Left renal cortex interstitium (tissue), 4 donors: Measurements from ENCODE around the gene SYNDIG1. TPM values are rescaled to one million over a fixed set of nuclear protein-coding genes. Genes with fewer than 3 reads are reported as not detected.

Experiments used
- DNase-seq, 4 donors: peaks; one replicate each; pipeline ENCODE4 v3.0.0-alpha.2; 2013; ENCODE audit warnings: low read depth in 4 of 4, low spot score in 2 of 4, missing footprints in 1 of 4
- polyA plus RNA-seq, 4 donors: library from polyadenylated mRNA; unstranded; fragments of 120-200 nt; gene quantifications; one replicate each; pipeline ENCODE4 v1.2.1, GENCODE V29; 2013; ENCODE audit not compliant: insufficient read length in 4 of 4

SYNDIG1 gene
- polyA plus RNA-seq, 4 donors, result 7.8 to 9.9 (median 8.9) TPM

DNA sequence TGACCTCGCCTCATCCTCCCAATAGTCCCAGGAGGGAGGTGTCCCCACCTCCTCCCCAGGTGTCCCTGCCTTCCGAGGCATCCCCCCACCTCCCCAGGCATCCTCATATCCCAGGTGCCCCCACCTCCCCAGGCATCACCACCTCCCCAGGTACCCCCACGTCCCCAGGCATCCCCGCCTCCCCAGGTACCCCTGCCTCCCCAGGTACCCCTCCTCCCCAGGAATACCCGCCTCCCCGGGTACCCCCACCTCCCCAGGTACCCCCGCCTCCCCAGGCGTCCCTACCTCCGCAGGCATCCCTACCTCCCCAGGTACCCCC, 198.9 kb downstream of the SYNDIG1 start:
- DNase-seq, result no peak

DNA sequence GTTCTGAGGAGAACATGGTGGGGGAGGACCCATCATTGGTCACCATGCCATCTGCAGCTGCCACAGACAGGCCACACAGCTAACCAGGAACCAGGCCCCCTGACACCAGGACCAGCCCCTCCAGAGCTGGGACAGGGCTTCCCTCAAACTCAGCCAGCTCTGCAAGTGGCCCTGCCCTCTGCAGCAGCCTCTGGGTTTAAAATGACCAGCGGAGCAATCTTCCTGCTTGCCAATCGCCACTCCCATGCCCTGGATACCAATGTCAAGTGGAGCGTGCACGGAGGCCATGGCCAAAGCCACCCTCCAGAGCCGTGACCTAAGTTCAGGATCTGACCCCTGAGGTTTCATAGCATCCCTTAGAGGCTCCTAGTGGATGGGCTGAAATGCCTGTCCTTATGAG, 199.4 kb downstream of the SYNDIG1 start:
- no peak for DNase-seq

DNA sequence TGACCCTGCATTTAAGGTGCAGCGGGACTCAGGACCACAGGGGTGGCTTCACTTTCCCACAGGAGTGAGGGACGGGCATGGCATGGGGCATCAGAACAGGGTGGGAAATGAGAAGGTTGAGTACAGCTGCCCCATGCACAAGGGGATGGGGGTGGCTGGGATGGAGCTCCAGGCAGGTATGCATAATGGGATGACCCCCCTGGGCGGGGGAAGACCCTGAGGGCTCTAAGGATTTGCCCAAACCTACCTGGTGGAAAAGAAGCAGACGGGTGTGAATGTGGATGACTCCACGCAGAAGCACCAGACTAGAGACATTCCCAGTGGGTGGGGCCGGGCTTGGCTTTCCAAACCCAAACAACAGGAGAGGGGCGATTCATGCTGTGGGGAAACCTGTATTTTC, 200.3 kb downstream of the SYNDIG1 start:
- no peak for DNase-seq

DNA sequence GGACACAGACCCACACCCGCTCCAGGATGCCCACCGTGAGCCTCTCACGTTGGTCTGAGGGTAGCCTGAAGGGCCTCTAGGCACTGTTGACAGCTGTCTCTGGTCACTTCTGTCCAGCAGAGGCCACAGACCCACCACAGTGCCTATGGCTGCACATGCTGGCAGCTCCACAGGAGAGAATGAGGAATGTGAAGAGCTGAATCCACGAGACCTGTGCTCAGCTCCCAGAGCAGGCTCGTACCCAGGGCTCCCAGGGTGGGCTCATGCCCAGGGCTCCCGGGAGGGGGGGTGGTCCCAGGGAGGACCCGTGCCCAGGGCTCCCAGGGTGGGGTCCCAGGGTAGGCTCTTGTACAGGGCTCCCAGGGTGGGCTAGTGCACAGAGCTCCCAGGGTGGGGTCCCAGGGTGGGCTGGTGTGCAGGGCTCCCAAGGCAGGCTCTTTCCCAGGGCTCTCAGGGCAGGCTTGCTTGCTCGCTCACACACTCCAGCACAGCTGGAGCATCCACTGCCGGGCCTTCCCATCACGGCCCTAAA, 201.0 kb downstream of the SYNDIG1 start:
- DNase-seq, result no peak

DNA sequence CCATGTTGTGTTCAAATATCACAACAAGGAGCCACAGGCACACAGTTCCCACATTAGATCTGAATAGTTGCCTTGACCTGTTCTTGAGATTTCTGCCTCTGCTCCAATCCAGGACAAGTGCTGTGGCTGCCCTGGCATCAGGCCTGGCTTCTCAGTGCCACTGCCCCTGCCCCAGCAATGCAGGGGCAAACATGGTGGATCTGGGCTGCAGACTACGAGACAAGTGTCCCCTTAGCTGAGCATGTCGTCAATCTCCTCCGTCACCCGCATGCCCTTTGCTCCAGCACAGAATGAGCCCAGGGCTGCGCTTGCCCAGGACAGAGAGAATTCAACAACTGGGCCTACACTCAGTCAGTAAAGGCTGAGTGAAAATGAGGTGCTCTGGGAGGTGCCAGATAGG, 201.6 kb downstream of the SYNDIG1 start:
- no peak for DNase-seq

DNA sequence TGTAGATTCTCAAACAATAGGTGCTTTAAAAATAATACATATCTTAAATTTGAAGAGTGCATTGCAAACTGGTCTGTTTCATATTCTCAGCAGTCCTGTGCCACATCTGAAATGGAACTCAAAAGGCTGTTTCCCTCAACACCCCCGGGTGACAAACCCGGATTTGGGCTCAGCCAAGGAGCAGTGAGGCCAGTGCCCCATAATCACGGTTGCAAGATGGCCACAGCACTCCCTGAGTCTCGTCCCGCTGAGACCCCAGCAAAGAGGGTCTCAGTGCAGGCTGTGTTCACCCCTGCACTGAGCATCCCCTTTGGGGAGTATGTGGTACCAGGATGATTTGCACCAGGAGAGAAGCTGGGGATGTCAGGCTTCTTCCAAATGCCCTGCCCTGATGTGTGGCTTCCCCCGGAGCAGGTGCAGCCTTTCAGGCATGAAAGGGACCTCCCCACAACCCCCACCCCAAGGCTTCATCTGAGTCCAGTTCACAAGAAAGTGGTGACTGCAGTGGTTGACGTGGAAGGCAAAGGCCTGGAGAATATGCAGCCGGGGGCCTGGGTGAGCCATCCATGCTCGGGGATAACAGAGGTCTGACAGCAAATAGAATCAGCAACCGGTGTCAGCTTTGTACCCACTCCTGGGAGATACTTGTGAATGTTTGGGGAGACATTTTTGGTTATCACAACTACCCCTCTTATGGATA, 202.9 kb downstream of the SYNDIG1 start:
- DNase-seq, result no peak

DNA sequence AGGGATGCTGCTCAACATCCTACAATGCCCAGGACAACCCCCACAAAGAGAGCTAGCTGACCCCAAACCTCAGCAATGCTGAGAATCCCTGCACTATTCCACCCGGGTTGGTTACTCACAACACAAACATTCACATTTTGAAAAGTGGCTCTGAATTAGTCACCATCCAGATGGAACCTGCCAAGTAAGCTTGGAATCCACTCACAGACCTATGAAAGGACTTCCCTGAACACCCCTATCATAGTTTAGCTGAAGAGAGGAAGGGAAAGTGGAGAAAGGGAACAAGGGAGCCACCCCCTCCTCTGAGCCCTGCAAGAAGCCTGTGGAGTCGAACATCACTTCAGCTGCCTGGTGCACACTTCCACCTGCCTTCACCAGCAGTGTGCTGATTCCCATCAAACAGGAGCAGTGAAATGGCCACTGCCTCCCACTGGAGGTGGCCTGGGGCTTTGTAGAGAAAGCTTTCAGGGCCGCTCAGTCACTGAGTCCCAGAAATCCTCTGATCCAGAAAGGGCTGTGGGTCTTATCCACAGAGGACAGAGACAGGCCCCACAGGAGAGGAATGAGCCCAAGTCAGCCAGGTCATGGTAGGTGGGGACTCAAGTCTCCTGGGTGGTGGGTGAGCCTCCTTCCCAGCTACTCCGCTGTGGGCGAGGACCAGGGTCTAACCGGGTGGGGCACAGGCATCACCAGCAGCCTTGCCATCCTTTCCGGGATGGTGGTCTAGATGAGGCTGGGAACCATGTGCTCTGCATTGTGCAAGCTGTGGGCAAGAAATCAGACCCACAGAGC, 203.7 kb downstream of the SYNDIG1 start:
- DNase-seq, result no peak

DNA sequence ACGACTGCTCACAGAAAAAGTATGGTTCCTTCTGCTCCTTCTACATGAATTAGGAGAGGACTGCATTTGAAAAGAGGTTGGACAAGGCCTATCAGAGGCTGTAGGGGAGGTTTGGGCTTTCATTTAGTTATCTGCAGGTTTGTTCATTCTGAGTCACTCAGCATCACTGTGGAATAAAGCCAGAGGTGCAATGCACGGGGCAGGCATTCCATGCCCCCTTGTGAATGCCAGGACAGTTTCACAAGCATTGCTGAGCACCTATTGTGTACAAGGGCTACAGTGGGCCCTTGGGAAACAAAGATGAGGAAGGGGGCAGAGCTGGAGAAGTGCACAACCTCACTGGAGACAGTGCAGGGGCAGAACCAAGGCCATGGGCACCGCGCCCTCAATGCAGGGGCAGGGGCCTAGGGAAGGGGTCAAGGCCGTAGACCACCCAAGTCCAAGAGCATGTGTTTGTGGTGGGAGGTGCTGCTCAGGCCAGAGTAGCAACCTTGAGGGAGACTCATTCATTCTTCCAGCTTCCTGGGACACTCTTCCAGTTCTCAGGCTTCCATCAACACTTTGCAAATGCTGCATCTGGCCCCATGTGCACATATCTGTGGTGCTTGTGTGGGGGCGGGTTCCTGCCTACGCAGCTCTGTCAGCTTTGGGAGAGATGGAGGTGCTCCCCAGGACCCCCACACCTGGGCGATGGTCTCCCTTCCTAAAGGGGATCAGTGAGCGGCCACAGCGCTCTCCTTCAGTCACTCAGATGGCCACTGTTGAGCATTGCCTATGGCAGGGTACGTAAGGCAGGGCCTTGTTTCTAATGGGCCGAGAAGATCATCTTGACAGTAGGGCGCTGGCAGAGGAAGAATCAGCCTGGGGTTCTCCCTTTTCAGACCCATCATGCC, 204.5 kb downstream of the SYNDIG1 start:
- no peak for DNase-seq

DNA sequence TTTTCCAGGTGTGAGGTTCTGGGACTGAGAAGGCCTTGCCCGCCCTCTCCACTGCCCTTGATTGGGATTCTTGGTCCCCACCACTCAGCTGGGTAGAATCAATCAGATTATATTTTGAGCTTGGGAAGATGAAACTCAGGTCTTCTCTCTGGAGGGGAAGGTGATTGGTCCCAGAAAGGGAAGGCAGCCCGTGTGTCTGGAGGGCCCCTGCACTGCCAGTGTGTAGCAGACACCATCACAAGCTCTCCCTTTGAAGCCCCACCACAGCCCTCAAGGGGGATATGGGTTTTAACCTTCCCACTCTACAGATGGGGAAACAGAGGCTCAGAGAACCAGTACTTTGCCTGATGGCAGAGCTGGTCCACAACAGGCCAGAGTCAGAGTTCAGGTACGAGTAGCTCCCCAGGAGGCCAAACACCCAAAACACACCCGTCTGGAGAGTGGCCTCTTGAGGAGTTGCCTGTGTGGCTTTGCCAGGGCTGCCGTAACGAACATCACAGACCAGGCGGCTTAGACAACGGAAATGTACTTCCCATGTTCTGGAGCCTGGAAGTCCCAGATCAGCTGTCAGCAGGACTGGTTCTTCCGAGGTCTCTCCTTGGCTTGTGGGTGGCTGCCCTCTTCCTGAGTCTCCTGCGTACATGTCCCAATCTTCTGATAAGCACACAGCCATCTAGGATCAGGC, 205.6 kb downstream of the SYNDIG1 start:
- no peak for DNase-seq

DNA sequence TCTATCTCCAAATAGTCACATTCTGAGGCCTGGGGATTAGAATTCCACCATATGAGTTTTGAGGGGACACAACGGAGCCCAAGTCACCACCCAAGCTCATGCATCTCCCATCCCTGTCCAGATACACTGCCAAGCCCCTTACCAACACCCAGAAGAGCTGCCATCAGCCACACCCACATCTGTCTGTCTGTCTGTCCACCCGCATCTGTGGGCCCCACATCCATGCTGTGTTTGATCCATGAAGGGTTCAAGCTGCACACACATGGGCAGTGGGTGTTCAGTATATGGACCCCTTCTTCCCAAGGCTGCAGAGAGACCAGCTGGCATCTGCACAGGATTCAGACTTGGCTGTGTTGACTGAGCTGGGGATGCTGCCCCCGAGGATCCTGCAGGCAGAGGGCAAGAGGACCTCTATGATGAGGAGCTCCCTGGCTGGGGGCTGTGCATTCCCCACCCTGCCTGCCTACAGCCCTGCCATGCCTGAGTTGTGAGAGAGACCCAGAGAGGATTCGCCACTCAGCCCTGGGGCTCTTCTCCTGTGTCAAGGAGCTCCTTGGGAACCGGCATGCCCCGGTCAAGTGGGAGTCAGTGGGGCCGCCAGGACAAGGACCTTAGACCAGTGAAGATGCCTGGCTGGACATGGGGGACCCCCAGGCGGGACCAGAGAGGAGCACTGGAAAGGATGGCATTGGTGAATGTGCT, 206.4 kb downstream of the SYNDIG1 start:
- DNase-seq, result no peak

DNA sequence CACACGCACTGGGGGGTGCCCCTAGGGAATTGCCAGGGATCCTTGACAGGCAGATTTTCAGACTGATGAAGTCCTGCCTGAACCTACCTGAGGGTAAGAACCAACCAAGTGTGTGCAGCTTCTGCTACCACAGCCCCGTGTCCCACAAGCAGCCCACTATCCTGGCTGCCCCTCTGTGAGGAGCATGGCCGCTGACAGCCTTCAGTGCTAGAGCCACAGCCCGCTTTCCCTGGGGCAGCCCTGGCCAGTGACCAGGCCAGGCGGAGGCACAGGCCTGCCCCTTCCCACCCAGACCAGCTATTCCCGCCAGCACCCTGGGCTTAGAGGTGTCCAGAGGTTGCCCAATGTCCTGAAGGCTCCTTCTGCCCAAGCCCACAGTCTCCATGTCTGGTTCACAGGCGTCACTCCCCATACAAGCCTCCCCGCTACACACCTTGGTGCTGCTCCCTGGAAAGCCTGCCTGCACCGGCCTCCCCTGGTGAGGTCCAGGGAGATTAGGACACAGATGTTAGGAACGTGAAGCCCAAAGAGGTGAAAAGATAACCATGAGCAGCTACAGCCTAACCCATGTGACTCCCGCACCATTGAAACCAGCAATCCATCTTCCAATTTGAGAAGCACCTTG, 207.0 kb downstream of the SYNDIG1 start:
- DNase-seq, result no peak

DNA sequence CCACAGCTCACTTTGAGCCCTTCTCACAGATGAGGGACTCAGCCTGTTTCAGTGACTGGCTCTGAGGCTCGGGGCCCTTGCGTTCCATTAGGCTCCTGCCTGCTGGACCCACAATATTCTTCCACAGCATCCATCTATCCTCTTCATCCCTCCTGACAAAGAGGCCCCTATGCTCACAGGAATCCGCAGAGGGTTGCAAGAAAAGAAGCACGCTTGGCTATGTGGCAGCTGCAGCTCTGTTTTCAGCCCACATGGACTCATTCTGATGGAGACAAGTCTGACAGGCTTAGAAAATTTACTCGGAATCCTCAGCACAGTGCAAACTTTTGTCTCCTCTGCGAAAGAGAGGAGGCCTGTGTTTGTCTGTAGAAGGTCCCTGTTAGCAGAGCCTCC, 207.5 kb downstream of the SYNDIG1 start:
- DNase-seq, result no peak

DNA sequence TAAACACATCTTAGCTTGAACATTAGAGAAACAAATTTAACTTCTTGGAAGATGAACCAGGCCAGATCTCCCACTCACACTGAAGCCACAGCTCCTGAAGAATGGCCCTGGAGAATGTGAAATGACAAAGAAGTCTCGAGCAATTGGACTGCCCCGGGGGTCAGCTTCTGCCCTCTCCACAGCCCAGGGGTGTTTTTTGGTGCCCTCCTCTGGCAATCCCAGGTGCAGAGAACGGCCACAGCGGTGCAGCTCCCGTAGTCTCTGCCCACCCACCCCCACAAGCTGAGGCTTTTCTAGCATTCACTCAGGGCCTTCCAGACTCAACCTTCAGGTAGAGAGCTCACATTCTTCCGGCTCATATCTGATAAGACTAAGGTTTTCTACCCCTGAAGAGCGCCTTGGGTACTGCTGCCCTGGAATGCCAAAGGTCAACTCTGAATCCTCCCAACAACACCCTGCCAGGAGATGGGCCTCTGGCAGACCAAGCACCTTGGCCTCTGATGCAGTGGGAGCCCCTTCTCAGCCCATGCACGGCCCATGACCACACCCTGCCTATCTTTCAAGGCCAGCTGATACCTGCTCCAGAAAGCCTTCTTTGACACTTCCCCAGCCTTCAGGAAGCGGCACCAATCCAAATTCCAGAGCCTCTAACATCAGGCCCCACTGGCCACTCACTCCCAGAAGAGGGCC, 208.3 kb downstream of the SYNDIG1 start:
- DNase-seq, result no peak

DNA sequence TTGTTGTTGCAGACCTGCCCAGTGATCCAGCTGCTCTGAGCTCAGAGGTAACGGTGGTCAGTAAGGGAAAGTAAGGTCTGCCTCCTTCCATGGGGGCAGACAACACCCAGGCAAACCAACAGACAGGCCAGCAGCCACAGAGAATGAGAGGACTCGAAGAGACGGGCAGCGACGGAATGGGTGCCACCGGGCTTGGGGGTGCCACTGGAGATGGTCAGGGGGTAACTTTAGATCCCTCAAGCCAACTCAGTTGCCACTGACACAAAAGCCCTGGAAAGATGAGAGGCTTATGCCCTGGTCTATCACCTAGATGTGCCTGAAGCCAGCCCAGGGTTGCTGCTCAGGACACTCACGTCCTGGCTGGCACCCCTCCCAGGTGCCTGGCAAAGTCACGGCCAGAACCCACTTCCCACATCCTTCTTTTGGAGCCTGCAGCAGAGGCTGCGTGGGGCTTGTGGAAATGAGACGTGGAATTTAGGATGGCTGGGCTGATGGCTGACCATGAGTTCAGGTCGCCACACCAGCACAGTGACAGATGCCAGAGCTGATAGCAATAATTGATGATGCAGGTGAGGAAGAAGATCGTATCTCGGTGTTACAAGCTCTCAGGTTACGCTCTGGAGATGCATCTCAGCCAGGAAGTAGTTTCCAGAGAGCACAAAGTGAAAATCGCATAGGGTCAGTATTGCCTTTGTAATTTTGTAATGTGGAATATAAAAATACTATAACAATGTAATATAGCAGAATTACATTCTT, 209.1 kb downstream of the SYNDIG1 start:
- no peak for DNase-seq

DNA sequence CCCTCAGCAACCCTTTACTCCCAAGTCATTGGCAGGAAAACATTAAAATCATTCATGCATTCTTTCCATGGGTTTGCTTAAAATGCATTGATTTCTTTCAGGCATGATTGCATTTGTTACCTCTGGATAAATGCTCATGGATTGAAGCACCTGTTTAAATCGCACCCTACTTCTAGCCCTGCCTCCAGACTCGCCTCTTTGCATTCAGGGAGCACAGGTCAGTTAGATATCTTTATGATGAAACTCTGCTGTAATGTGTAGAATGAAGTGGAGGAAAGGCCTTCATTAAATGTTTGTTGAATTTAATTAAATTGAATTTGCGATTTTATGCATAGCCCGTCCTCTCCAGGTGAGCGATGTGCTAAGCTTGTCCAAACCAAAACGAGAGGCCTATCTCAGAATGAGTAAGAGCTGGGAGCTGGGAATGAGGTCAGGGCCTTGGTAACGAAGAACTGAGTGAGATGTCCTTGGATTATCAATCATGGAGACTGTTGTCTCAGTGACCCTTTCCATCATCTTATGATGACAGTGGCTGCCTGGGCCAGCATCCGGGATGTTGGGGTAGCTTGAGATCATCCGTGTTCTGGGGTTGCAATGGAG, 210.1 kb downstream of the SYNDIG1 start:
- no peak for DNase-seq

DNA sequence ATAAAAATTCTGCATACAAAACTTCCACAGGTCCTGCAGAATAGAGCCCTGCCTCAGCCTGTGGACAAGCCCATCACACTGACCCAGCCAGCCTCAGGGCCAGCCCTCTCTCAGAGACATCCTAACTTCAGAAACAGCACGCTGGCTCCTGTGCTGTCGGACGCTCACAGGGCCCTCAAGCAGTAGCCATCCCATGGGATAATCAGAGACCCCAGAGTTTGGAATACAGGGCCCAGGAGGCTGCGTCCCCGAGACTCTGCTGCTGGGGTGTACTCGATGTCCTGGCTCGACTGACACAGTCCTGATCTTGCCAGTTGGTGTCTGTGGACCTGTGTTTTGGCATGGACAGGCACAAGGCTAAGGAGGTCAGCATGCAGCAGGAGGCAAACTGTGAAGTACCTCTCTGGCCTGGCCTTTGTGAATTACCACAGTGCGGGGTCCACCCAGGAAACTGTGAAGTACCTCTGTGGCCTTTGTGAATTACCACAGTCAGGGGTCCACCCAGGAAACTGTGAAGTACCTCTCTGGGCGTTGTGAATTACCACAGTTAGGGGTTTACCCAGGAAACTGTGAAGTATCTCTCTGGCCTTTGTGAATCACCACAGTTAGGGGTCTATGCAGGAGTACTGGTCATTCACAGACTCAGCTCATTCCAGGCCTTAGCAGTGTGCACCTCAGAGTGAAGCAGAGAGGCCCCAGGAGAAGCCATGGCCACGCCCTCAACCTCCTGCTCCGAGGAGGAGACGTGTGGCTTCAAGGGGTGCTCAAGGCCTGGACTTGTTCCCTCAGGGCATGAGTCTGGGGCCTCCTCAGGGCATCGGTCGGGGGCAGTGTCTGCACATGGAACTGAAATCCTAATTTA, 212.4 kb downstream of the SYNDIG1 start:
- DNase-seq, result no peak

DNA sequence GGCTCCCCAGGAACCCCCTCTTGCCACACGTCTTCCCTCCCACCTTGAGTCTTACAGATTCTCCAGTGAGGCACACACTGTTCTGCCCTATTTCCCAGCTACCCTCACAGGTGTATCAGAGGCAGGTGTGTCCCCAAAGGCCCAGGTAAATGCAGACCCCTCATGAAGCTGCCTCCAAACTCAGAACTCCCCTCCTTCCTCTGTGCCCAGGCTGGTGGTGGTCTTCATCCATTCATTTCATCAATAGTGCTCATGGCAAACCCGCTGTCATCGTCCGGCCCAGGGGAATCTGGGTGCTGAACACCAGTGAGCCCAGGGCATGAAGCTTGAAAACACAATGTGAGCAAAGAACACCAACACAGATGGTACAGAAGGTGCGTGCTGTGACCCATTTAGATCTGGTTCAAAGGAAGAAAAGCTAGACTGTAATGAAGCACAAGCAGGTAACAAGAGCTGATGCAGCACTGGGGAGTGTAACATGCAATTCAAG, 213.1 kb downstream of the SYNDIG1 start:
- DNase-seq, result no peak
